Measurements from ENCODE around the gene LPAR3.

LPAR3 gene

DNA sequence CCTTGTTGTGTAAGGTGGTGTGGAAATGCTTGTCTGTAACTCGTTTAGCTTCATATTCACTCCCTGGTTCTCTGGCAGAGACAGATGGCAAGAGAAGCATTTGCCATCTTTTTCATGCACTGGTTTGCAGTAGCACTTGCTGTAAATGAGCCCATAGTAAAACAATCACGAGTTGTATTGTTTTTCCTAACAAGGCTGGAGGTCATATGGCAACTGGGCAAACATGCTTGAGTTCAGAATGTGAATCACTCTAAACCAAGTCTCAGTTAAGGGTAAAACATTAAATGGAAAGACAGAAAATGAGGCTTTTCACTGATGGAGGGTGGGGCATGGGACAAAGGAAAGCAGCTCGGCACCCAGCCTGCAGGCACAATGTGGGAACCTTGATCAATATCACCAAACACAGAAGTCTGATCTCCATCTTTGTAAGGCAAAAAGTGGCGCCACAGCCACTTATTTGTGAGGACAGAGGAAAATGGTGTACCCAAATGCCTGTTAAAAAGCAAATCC, 26.5 kb upstream of the LPAR3 start:
- Histone ChIP-seq H3K27me3 (ENCODE audit: control insufficient read depth, low read length) (0 out of 2 replicates have a peak, but pooled peaks cover 2% of the 10 kb centered on the region), H3K79me2 (ENCODE audit: control insufficient read depth, low read length) (no peaks in the 10 kb centered on the region), H4K20me1 (ENCODE audit: control insufficient read depth, insufficient read depth, low read depth, low read length) (no peaks in the 10 kb centered on the region), H3K9me2 (replicated peaks; ENCODE audit: control insufficient read depth, low read length) (no peaks in the 10 kb centered on the region), H3K27ac (ENCODE audit: low read depth, low read length) (no peak overlapping the region), H3K4me1 (ENCODE audit: control insufficient read depth, low read length) (no peaks in the 10 kb centered on the region), H3K4me3 (ENCODE audit: low read length) (no peak overlapping the region), H3K4me2 (ENCODE audit: low read length) (no peak overlapping the region), H3F3A (ENCODE audit: control insufficient read depth, insufficient read depth) (no peaks in the 10 kb centered on the region), H3K36me3 (ENCODE audit: control insufficient read depth, low read length) (no peaks in the 10 kb centered on the region), H3K9me3 (ENCODE audit: control insufficient read depth, insufficient read depth, low read length) (no peaks in the 10 kb centered on the region)
- TF ChIP-seq EZH2phosphoT487 (IDR thresholded peaks at IDR 0.05; ENCODE audit: borderline replicate concordance, low read length) (no peak), CTCF (IDR thresholded peaks at IDR 0.05; ENCODE audit: low read depth, low read length, poor library complexity, severe bottlenecking) (no peak)

GRCh38 chr1:84918726-84919336, 25.8 kb upstream of the LPAR3 start:
- Histone ChIP-seq H3K27ac (ENCODE audit: low read depth, low read length) (no peak overlapping the region), H3K27me3 (ENCODE audit: control insufficient read depth, low read length) (0 out of 2 replicates have a peak, but pooled peaks cover 2% of the 10 kb centered on the region), H3K4me2 (ENCODE audit: low read length) (no peak overlapping the region), H3F3A (ENCODE audit: control insufficient read depth, insufficient read depth) (no peaks in the 10 kb centered on the region), H3K9me2 (replicated peaks; ENCODE audit: control insufficient read depth, low read length) (no peaks in the 10 kb centered on the region), H3K4me1 (ENCODE audit: control insufficient read depth, low read length) (no peaks in the 10 kb centered on the region), H3K79me2 (ENCODE audit: control insufficient read depth, low read length) (no peaks in the 10 kb centered on the region), H4K20me1 (ENCODE audit: control insufficient read depth, insufficient read depth, low read depth, low read length) (no peaks in the 10 kb centered on the region), H3K4me3 (ENCODE audit: low read length) (no peak overlapping the region), H3K9me3 (ENCODE audit: control insufficient read depth, insufficient read depth, low read length) (no peaks in the 10 kb centered on the region), H3K36me3 (ENCODE audit: control insufficient read depth, low read length) (no peaks in the 10 kb centered on the region)
- TF ChIP-seq CTCF (IDR thresholded peaks at IDR 0.05; ENCODE audit: low read depth, low read length, poor library complexity, severe bottlenecking) (no peak), EZH2phosphoT487 (IDR thresholded peaks at IDR 0.05; ENCODE audit: borderline replicate concordance, low read length) (no peak)

- Histone ChIP-seq H3K27me3 (ENCODE audit: control insufficient read depth, low read length) (0 out of 2 replicates have a peak, but pooled peaks cover 2% of the 10 kb centered on the region), H3K4me1 (ENCODE audit: control insufficient read depth, low read length) (no peaks in the 10 kb centered on the region), H3K27ac (ENCODE audit: low read depth, low read length) (no peak overlapping the region), H3K4me3 (ENCODE audit: low read length) (no peak overlapping the region), H3K79me2 (ENCODE audit: control insufficient read depth, low read length) (no peaks in the 10 kb centered on the region), H3K9me3 (ENCODE audit: control insufficient read depth, insufficient read depth, low read length) (no peaks in the 10 kb centered on the region), H3F3A (ENCODE audit: control insufficient read depth, insufficient read depth) (no peaks in the 10 kb centered on the region), H3K4me2 (ENCODE audit: low read length) (no peak overlapping the region), H4K20me1 (ENCODE audit: control insufficient read depth, insufficient read depth, low read depth, low read length) (no peaks in the 10 kb centered on the region), H3K36me3 (ENCODE audit: control insufficient read depth, low read length) (no peaks in the 10 kb centered on the region), H3K9me2 (replicated peaks; ENCODE audit: control insufficient read depth, low read length) (no peaks in the 10 kb centered on the region)
- TF ChIP-seq CTCF (IDR thresholded peaks at IDR 0.05; ENCODE audit: low read depth, low read length, poor library complexity, severe bottlenecking) (no peak), EZH2phosphoT487 (IDR thresholded peaks at IDR 0.05; ENCODE audit: borderline replicate concordance, low read length) (no peak)
These were observed 23.9 kb upstream of the LPAR3 start for GRCh38 chr1:84916897-84917296.

All from DOHH2 (cell line).